NCI-H146 treated with DMSO at 0.1 percent for 48 hours (cell line): ENCODE data around the gene NPHP4.

ENCODE experiments used
- DNase-seq: peaks from one replicate; lab custom pipeline; 2025; ENCODE audit not compliant: unreplicated experiment; lab: John Stamatoyannopoulos, UW

The NPHP4 gene

DNA sequence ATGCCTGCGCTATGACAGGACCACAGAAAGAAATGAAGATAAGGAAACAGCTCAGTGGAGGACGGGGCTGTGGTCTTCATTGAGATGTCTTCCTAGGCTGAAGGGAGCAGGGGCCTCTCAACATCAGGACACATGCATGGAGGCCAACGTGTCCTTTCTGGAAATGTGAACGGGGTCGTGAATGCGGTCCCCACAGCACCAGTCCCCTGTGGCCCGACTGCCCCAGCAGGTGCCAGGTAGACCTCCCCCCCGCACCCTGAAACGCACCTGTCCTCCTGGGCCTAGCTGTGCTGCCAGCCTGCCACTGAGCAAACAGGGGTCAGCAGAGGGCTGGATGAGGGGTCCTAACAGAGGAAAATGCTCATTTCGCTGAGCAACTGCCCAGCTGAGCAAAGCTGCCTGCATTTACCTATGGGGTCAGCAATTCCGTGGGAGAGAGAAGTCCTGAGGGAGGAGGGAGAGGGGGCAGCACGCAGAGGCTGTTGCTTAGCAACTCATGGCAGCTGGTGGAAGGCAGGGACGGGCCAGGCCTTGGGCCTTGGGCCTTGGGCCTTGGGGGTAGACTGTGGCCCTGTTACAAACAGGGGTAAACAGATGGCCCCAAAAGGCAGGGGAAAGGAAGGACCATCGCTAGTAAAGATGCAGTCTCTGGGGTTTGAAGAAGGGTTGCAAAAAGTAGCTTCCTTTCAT, 77.4 kb downstream of the NPHP4 start:
- DNase-seq = no peak

DNA sequence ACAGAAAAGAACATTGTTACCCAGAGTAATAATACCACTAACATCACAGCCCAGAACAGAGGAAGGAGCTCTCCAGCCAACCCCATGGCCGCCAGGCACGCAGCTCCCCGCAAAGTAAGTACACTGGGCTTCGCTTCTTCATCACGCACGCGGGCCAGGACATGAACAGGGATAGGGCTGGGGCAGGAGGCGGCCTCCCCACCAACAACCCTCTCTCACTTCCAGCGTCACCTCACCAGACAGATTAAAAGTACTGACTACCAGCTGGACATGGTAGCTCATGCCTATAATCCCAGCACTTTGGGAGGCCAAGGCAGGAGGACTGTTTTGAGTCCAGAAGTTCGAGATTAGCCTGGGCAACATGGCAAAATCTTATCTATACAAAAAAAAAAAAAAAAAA, 78.3 kb downstream of the NPHP4 start:
- no peak for DNase-seq

DNA sequence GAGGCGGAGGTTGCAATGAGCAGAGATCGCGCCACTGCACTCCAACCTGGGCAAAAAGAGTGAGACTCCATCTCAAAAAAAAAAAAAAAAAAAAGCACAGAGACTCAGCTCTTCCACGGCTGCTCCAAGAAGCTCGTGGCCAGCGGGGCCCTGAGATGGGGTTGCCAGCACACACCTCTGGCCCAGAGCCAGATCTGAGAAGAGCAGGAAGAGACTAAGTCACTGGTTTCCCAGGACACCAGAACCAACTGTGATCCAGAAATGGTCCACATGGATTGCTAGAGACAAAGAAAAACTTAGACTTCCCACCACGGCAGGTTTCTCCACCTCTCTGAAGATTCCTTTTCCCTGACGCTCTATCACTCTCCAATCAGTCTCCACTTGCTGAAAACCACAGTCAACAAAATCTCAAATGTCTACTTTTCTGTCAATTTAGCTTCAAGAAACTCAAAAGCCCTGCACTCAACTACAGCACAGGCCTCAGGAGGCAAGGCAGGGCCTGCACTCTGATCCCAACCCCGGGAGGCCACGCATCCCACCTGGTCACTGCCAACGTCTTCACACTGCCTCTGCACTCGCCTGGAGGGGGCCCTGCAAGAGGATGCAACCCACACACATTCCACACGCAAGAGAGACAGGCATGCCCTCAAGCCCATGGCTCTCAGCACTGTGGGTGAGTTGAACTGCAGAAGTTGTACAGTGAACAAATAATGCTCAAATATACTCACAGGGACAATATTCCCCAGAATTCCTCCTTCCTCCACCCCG, 79.0 kb downstream of the NPHP4 start:
- no peak for DNase-seq

- no peak for DNase-seq
Measured at GRCh38 chr1:5911871-5912271, 80.4 kb downstream of the NPHP4 start.

DNA sequence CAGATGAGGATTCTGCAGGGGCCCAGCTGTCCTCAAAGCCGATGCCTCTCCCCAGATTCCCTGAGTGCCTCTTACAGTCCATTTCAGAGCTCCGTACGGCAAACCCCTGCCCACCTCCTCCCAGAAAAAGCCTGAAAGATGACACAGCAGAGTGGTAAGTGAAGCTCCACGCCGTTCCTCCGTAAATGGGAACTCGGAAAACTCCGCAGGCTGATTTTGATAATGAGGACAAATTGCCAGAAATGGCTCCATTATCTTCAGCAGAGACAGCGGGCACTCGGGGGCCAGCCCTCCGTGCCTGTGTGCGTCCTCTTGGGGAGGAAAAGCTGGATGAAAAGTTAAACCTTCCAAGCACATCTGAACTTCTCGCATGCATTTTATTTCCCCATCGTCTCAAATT, 81.1 kb downstream of the NPHP4 start:
- DNase-seq = no peak

- DNase-seq = no peak
Measured at GRCh38 chr1:5910666-5911065, 81.6 kb downstream of the NPHP4 start.

- DNase-seq = no peak
Measured at GRCh38 chr1:5910276-5910620, 82.0 kb downstream of the NPHP4 start.

GRCh38 chr1:5909576-5910275, 82.5 kb downstream of the NPHP4 start:
- no peak for DNase-seq

GRCh38 chr1:5908461-5909375, 83.5 kb downstream of the NPHP4 start:
- no peak for DNase-seq

DNA sequence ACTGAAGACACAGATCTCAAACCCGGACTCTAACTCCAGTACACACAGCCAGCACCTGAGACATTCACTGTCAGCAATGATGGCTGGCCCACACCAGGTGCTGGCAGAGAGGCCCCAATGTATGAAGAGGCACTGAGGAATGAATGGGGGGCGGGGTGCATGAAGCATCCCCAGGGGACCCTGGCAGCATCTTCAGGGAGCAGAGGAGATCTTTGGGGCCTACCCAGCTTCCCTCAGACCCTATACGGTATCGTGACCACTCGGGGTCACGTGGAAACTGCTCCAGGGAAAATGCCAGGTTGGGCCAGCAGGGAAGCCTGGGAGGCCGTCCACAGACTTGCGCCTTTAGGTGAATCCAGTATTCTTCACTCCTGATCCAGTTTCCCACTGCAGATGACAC, 84.3 kb downstream of the NPHP4 start:
- DNase-seq = no peak

- no peak for DNase-seq
Measured at GRCh38 chr1:5907386-5907785, 84.8 kb downstream of the NPHP4 start.

GRCh38 chr1:5906966-5907365, 85.3 kb downstream of the NPHP4 start:
- no peak for DNase-seq

GRCh38 chr1:5906116-5906515, 86.1 kb downstream of the NPHP4 start:
- DNase-seq = no peak

- no peak for DNase-seq
Measured at GRCh38 chr1:5905436-5905835, 86.8 kb downstream of the NPHP4 start.

- no peak for DNase-seq
Measured at GRCh38 chr1:5904551-5904950, 87.7 kb downstream of the NPHP4 start.

- DNase-seq = no peak
Measured at GRCh38 chr1:5903680-5904079, 88.5 kb downstream of the NPHP4 start.

- no peak for DNase-seq
Measured at GRCh38 chr1:5903031-5903430, 89.2 kb downstream of the NPHP4 start.

DNA sequence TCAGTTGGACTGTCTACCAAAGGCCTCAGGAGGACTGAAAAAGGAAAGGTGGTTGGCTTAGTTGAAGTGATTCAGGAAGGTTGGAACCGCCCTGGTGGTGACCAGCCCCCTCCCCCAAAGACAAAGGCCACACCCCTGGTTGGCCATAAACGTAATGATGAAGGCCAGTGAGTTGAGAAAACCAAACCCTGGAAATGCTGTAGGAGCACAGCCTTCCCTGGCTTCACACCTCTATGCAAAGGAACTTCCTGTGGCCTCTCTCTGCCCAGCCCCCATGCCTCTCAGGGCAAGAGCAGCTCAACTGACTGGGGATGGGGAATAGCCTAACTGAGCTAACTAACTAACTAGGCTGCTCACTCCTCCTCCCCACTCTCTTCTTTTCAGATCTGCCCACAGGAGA, 90.4 kb downstream of the NPHP4 start:
- DNase-seq = no peak

DNA sequence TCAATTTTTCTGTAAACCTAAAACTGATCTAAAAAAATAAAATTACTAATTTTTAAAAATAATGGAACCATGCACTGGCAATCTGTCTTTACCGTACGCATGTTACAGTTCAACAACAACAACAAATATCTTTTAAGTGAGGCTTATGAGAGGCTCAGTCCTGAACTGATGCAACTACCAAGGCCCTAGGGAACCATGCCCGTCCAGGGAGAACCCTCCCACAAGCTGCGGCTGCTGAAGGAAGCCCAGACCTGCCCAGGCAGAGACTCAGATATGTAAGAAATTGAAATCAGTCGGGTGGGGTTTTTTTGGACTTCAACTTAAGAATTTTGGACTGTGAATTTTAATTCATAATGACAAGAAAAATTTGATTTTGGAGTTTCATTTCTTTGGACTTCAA, 91.1 kb downstream of the NPHP4 start:
- no peak for DNase-seq

- DNase-seq = no peak
Measured at GRCh38 chr1:5898266-5898665, 94.0 kb downstream of the NPHP4 start.
